H1 (cell line): ENCODE results near the gene PLA2G4F. TPM values are rescaled to one million over a fixed set of nuclear protein-coding genes. Genes with fewer than 3 reads are reported as not detected.

Experiments
- CTCF ChIA-PET: fragments of 300-600 bp; sonication (Branson Sonifier 250); formaldehyde crosslinking; loops from one replicate; lab custom pipeline; 2021; ENCODE audit not compliant: partially characterized antibody; lab: Charles Lee
- POLR2A ChIA-PET: fragments of 300-600 bp; sonication (Branson Sonifier 250); formaldehyde crosslinking; loops from one replicate; lab custom pipeline; 2021; ENCODE audit warnings: inconsistent platforms; ENCODE audit not compliant: partially characterized antibody; lab: Charles Lee
- DNase-seq, 2 experiments: peaks; one replicate each; pipeline versions ENCODE4 v3.0.0 to v3.0.0-alpha.2; 2010 to 2022; ENCODE audit warnings: low spot score in 2 of 2, low read depth in 1 of 2, mixed read lengths in 1 of 2
- FAIRE-seq: peaks from 2 replicates; lab custom pipeline; 2011; peaks lifted over from hg19 to GRCh38; lab: Jason Lieb, UNC
- H2AFZ ChIP-seq: 2 replicates; pipeline ENCODE4 v1.8.1; 2012; ENCODE audit warnings: low read length, inconsistent platforms
- H2AK5ac ChIP-seq: 2 replicates; pipeline ENCODE4 v1.6.1; 2013; ENCODE audit warnings: low read depth, low read length
- H2BK120ac ChIP-seq: replicated peaks from 2 replicates; pipeline ENCODE3; 2013; ENCODE audit warnings: low read depth, low read length, inconsistent platforms
- H2BK12ac ChIP-seq: 2 replicates; pipeline ENCODE4 v1.6.1; 2013; ENCODE audit warnings: low read depth, low read length
- H2BK15ac ChIP-seq: 2 replicates; pipeline ENCODE4 v1.6.1; 2013; ENCODE audit warnings: low read length
- H2BK20ac ChIP-seq: 2 replicates; pipeline ENCODE4 v1.6.1; 2013; ENCODE audit warnings: low read length
- H2BK5ac ChIP-seq: 2 replicates; pipeline ENCODE4 v1.6.1; 2013; ENCODE audit warnings: low read depth, low read length
- H3K14ac ChIP-seq: 2 replicates; pipeline ENCODE4 v1.6.1; 2013; ENCODE audit warnings: inconsistent platforms; ENCODE audit not compliant: insufficient read length
- H3K18ac ChIP-seq: 2 replicates; pipeline ENCODE4 v1.6.1; 2013; ENCODE audit warnings: low read length; ENCODE audit errors: extremely low read depth
- H3K23ac ChIP-seq: 2 replicates; pipeline ENCODE4 v1.6.1; 2013; ENCODE audit warnings: inconsistent platforms; ENCODE audit not compliant: insufficient read length
- H3K23me2 ChIP-seq: 2 replicates; pipeline ENCODE4 v1.6.1; 2013; ENCODE audit warnings: low read depth, low read length
- H3K27ac ChIP-seq: 2 replicates; pipeline ENCODE4 v1.6.1; 2011; ENCODE audit warnings: low read depth, low read length, inconsistent platforms
- H3K27me3 ChIP-seq, 4 experiments: replicated peaks in 1 of 4; 1 replicate in 1 of 4; 2 replicates in 3 of 4; pipeline versions ENCODE4 v1.6.1 to v1.8.1; 2011 to 2013; ENCODE audit warnings: low read length in 3 of 4, mild to moderate bottlenecking in 3 of 4, inconsistent platforms in 2 of 4, mixed read lengths in 2 of 4, moderate library complexity in 1 of 4; ENCODE audit not compliant: control insufficient read depth in 3 of 4, insufficient read depth in 3 of 4; ENCODE audit errors: extremely low read depth in 1 of 4
- H3K36me3 ChIP-seq, 4 experiments: 2 replicates each; pipeline versions ENCODE4 v1.6.1 to v1.8.1; 2011 to 2013; ENCODE audit warnings: mild to moderate bottlenecking in 4 of 4, low read length in 3 of 4, moderate library complexity in 2 of 4, control low read depth in 1 of 4, inconsistent platforms in 1 of 4; ENCODE audit not compliant: insufficient read depth in 4 of 4, control insufficient read depth in 2 of 4
- H3K4ac ChIP-seq: replicated peaks from 2 replicates; pipeline ENCODE3; 2013; ENCODE audit warnings: low read length, low read depth, mixed read lengths, inconsistent platforms; ENCODE audit not compliant: insufficient read length
- H3K4me1 ChIP-seq, 4 experiments: replicated peaks in 1 of 4; 1 replicate in 1 of 4; 2 replicates in 3 of 4; pipeline versions ENCODE4 v1.6.1 to v1.8.1; 2011 to 2013; ENCODE audit warnings: low read length in 3 of 4, inconsistent platforms in 2 of 4, mixed read lengths in 1 of 4; ENCODE audit not compliant: insufficient read depth in 4 of 4, control insufficient read depth in 3 of 4
- H3K4me2 ChIP-seq, 2 experiments: 2 replicates each; pipeline versions ENCODE4 v1.6.1 to v1.8.1; 2011 to 2013; ENCODE audit warnings: low read depth in 2 of 2, low read length in 2 of 2, control low read depth in 1 of 2, inconsistent platforms in 1 of 2, mild to moderate bottlenecking in 1 of 2; ENCODE audit not compliant: insufficient read depth in 1 of 2
- H3K4me3 ChIP-seq, 4 experiments: fragments of 200-600, 300-600 bp in 1 of 4; sonication (generic), shearing (Covaris generic), sonication (Bioruptor Twin) in 1 of 4; 2 replicates each; pipeline versions ENCODE4 v1.5.1 to v1.8.1; 2011 to 2016; ENCODE audit warnings: low read length in 4 of 4, low read depth in 3 of 4, control low read depth in 2 of 4, inconsistent platforms in 2 of 4, mild to moderate bottlenecking in 2 of 4, mixed read lengths in 1 of 4, moderate library complexity in 1 of 4; ENCODE audit not compliant: insufficient read depth in 2 of 4; ENCODE audit errors: extremely low read depth in 1 of 4
- H3K56ac ChIP-seq: replicated peaks from 2 replicates; pipeline ENCODE3; 2013; ENCODE audit warnings: low read depth, mild to moderate bottlenecking, mixed read lengths, low read length, inconsistent platforms; ENCODE audit not compliant: insufficient read length
- H3K79me1 ChIP-seq: 2 replicates; pipeline ENCODE4 v1.6.1; 2013; ENCODE audit warnings: low read depth, low read length, control low read depth
- H3K79me2 ChIP-seq, 2 experiments: 2 replicates each; pipeline versions ENCODE4 v1.6.1 to v1.8.1; 2012 to 2013; ENCODE audit warnings: low read length in 2 of 2, mild to moderate bottlenecking in 2 of 2, inconsistent platforms in 1 of 2; ENCODE audit not compliant: insufficient read depth in 2 of 2, control insufficient read depth in 1 of 2
- H3K9ac ChIP-seq, 4 experiments: replicated peaks in 1 of 4; 1 replicate in 1 of 4; 2 replicates in 3 of 4; pipeline versions ENCODE4 v1.6.1 to v1.8.1; 2011 to 2013; ENCODE audit warnings: low read depth in 3 of 4, low read length in 3 of 4, control low read depth in 2 of 4, mild to moderate bottlenecking in 2 of 4, moderate library complexity in 2 of 4, inconsistent platforms in 1 of 4; ENCODE audit errors: extremely low read depth in 1 of 4
- H3K9me3 ChIP-seq, 2 experiments: 2 replicates each; pipeline versions ENCODE4 v1.6.1 to v1.8.1; 2012 to 2013; ENCODE audit warnings: mild to moderate bottlenecking in 2 of 2, moderate library complexity in 2 of 2, control low read depth in 1 of 2, inconsistent platforms in 1 of 2, low read depth in 1 of 2, low read length in 1 of 2, mixed read lengths in 1 of 2; ENCODE audit not compliant: insufficient read depth in 2 of 2
- H4K20me1 ChIP-seq, 2 experiments: replicated peaks in 1 of 2; 2 replicates each; pipeline versions ENCODE3 to v1.8.1; 2011 to 2013; ENCODE audit warnings: inconsistent platforms in 2 of 2, low read length in 2 of 2, mild to moderate bottlenecking in 1 of 2; ENCODE audit not compliant: insufficient read depth in 2 of 2, control insufficient read depth in 1 of 2
- H4K5ac ChIP-seq: 2 replicates; pipeline ENCODE4 v1.6.1; 2013; ENCODE audit warnings: low read length, low read depth, mixed read lengths, inconsistent platforms; ENCODE audit not compliant: insufficient read length
- H4K8ac ChIP-seq: 2 replicates; pipeline ENCODE4 v1.8.0; 2013; ENCODE audit warnings: mild to moderate bottlenecking, moderate library complexity, low read length, inconsistent platforms; ENCODE audit not compliant: insufficient read depth; ENCODE audit errors: extremely low read depth
- H4K91ac ChIP-seq: replicated peaks from 2 replicates; pipeline ENCODE3; 2013; ENCODE audit warnings: low read length, mixed read lengths, inconsistent platforms; ENCODE audit not compliant: insufficient read length
- CBX5 ChIP-seq: fragments of 300-800, 300-1000 bp; sonication (generic); IDR thresholded peaks from 2 replicates; pipeline ENCODE4 v1.7.1; 2016; ENCODE audit warnings: antibody characterized with exemption, low read length, low read depth
- CBX8 ChIP-seq: fragments of 300-800, 300-1000 bp; sonication (generic); IDR thresholded peaks from 2 replicates; pipeline ENCODE4 v1.7.1; 2016; ENCODE audit warnings: low read depth, low read length, borderline replicate concordance
- EP300 ChIP-seq, 2 experiments: IDR thresholded peaks; 1 replicate in 1 of 2; 2 replicates in 1 of 2; pipeline ENCODE4 v1.6.1; 2011 to 2012; ENCODE audit warnings: low read depth in 2 of 2, low read length in 2 of 2, mild to moderate bottlenecking in 2 of 2, borderline replicate concordance in 1 of 2, inconsistent platforms in 1 of 2, moderate library complexity in 1 of 2
- HDAC6 ChIP-seq: IDR thresholded peaks from one replicate; pipeline ENCODE4 v1.7.1; 2012; ENCODE audit warnings: low read depth, mild to moderate bottlenecking, inconsistent platforms, low read length, moderate library complexity
- KDM1A ChIP-seq: fragments of 200-600, 300-600 bp; sonication (generic); IDR thresholded peaks from 2 replicates; pipeline ENCODE4 v1.7.1; 2016; ENCODE audit warnings: mild to moderate bottlenecking, low read length, borderline replicate concordance
- MAFK ChIP-seq: IDR thresholded peaks from 2 replicates; pipeline ENCODE4 v1.6.1; 2012; ENCODE audit warnings: low read depth, mild to moderate bottlenecking, improper control_type of control experiment, low read length
- NANOG ChIP-seq: IDR thresholded peaks from 2 replicates; pipeline ENCODE4 v1.6.1; 2011; ENCODE audit warnings: low read length, low read depth, mild to moderate bottlenecking, inconsistent platforms; ENCODE audit not compliant: insufficient read depth, poor library complexity, severe bottlenecking
- NRF1 ChIP-seq: IDR thresholded peaks from 2 replicates; pipeline ENCODE4 v1.6.1; 2011; ENCODE audit warnings: mild to moderate bottlenecking, low read depth, low read length, improper control_type of control experiment
- POLR2A ChIP-seq, 2 experiments: IDR thresholded peaks; 1 replicate in 1 of 2; 2 replicates in 1 of 2; pipeline ENCODE4 v1.6.1; 2011; ENCODE audit warnings: low read depth in 2 of 2, low read length in 2 of 2, mild to moderate bottlenecking in 2 of 2; ENCODE audit errors: control extremely low read depth in 1 of 2
- POU5F1 ChIP-seq: IDR thresholded peaks from 2 replicates; pipeline ENCODE4 v1.6.1; 2011; ENCODE audit warnings: low read depth, mild to moderate bottlenecking, low read length, moderate library complexity
- RAD21 ChIP-seq, 2 experiments: IDR thresholded peaks in 1 of 2; conservative IDR thresholded peaks in 1 of 2; 2 replicates each; pipeline ENCODE4 v1.6.1; 2011; ENCODE audit warnings: low read depth in 2 of 2, low read length in 2 of 2, improper control_type of control experiment in 1 of 2, inconsistent platforms in 1 of 2, mild to moderate bottlenecking in 1 of 2, moderate library complexity in 1 of 2
- RNF2 ChIP-seq: fragments of 200-900, 300-1000 bp; sonication (generic); IDR thresholded peaks from 2 replicates; pipeline ENCODE4 v1.7.1; 2016; ENCODE audit warnings: borderline replicate concordance, low read depth, mild to moderate bottlenecking, antibody characterized with exemption, low read length; ENCODE audit not compliant: poor library complexity, severe bottlenecking; ENCODE audit errors: missing control alignments
- SP1 ChIP-seq: IDR thresholded peaks from 2 replicates; pipeline ENCODE4 v1.6.1; 2011; ENCODE audit warnings: low read depth, low read length
- WGBS, 2 experiments: shearing (Covaris generic) in 1 of 2; methylation state at CpG; one replicate each; pipeline versions ENCODE4 v1.1.6 to v1.1.7; 2013 to 2015; ENCODE audit warnings: low lambda C conversion rate in 2 of 2, mixed read lengths in 2 of 2, inconsistent platforms in 1 of 2, low coverage in 1 of 2, missing lambda C conversion rate in 1 of 2; ENCODE audit not compliant: insufficient replicate concordance in 2 of 2, insufficient coverage in 1 of 2, insufficient read length in 1 of 2; ENCODE audit errors: extremely low coverage in 1 of 2, missing lambda C conversion rate in 1 of 2; 5-methylcytosine and 5-hydroxymethylcytosine counted together
- polyA plus RNA-seq, 7 experiments: library from polyadenylated mRNA; depleted of rRNA in 3 of 7; stranded (reverse) in 5 of 7; unstranded in 2 of 7; fragments of >200 nt in 5 of 7; fragments of 200-250 nt in 2 of 7; gene quantifications; 1 replicate in 5 of 7; 2 replicates in 1 of 7; 4 replicates in 1 of 7; pipeline versions ENCODE4 v1.2.1 to v1.2.3, GENCODE V29; 2011 to 2013; ENCODE audit warnings: missing spikeins in 2 of 7, mixed read lengths in 2 of 7
- total RNA-seq: library from RNA; stranded (reverse); fragmentation: NEBNext Ultra II Directional; extraction: Animal tissue kit (Norgen Biotek cat#: 25700); gene quantifications from 2 replicates; pipeline ENCODE4 v1.2.1, GENCODE V29; 2021

Gene PLA2G4F
- total and polyA plus RNA-seq, 2 of the 8 experiments (the other 6 are each of a cell fraction or from before 2014, with no cell fraction given) = not detected

GRCh38 chr15:42185801-42186200 lies 29.4 kb upstream of the PLA2G4F start:
- H3K56ac ChIP-seq = no peak overlapping the region
- no peaks in the 10 kb centered on the region for H3K79me1 ChIP-seq
- H3K4me3 ChIP-seq = no peak overlapping the region
- no peak overlapping the region for H3K4me2 ChIP-seq
- no peak overlapping the region for H3K14ac ChIP-seq
- 100% methylated on average over 1 of the region's 1 CpG; no CpG with 5 or more reads in 1 of the 2 experiments for WGBS, 2 experiments
- ChIA-PET CTCF (no interaction called here), POLR2A (no interaction called here)
- H2BK20ac ChIP-seq = no peak overlapping the region
- no peak overlapping the region for H4K8ac ChIP-seq
- no peaks in the 10 kb centered on the region for H3K79me2 ChIP-seq
- H2BK15ac ChIP-seq = no peak overlapping the region
- DNase-seq = no peak
- no peak overlapping the region for H3K23ac ChIP-seq
- H3K4ac ChIP-seq = no peak overlapping the region
- H3K36me3 ChIP-seq = peaks cover 0 to 49% (median 26%) of the 10 kb centered on the region in 4 experiments; a peak in 6 of 8 replicates
- no peak overlapping the region for H3K9ac ChIP-seq
- H2BK5ac ChIP-seq = no peak overlapping the region
- H3K9me3 ChIP-seq = no peaks in the 10 kb centered on the region
- H4K5ac ChIP-seq = no peak overlapping the region
- no peak for FAIRE-seq
- no peak overlapping the region for H2AFZ ChIP-seq
- no peak overlapping the region for H2AK5ac ChIP-seq
- H3K27me3 ChIP-seq = no peaks in the 10 kb centered on the region
- H3K27ac ChIP-seq = no peak overlapping the region
- H3K18ac ChIP-seq = no peak overlapping the region
- peaks cover 0 to 5% of the 10 kb centered on the region in 2 experiments for H4K20me1 ChIP-seq
- no peak overlapping the region for H4K91ac ChIP-seq
- H3K4me1 ChIP-seq = no peaks in the 10 kb centered on the region
- no peak overlapping the region for H2BK12ac ChIP-seq
- H3K23me2 ChIP-seq = no peaks in the 10 kb centered on the region
- no peak overlapping the region for H2BK120ac ChIP-seq
- TF ChIP-seq NRF1 = no peak
- TF ChIP-seq NANOG = no peak
- TF ChIP-seq KDM1A = no peak
- no peak for TF ChIP-seq POLR2A (IDR thresholded peaks at IDR 0.05; ENCODE audit: control extremely low read depth in 1 of 2, low read depth in 2 of 2, low read length in 2 of 2)
- TF ChIP-seq RAD21 (IDR thresholded peaks at IDR 0.05 in 1 of 2, conservative IDR thresholded peaks at IDR 0.05 in 1 of 2; ENCODE audit: low read depth in 2 of 2, low read length in 2 of 2) = no peak
- no peak for TF ChIP-seq HDAC6
- no peak for TF ChIP-seq POU5F1
- no peak for TF ChIP-seq RNF2
- no peak for TF ChIP-seq MAFK
- no peak for TF ChIP-seq EP300 (IDR thresholded peaks at IDR 0.05; ENCODE audit: borderline replicate concordance in 1 of 2, low read depth in 2 of 2, low read length in 2 of 2)
- TF ChIP-seq CBX8 = no peak
- TF ChIP-seq CBX5 = no peak
- no peak for TF ChIP-seq SP1
